HG03432 (cell line): ENCODE data around the gene PMS2.
"Not testable (repeated sequence)": the region's sequence is repeated elsewhere in the genome, so short reads cannot be mapped to it uniquely, and the experiment has no call there.

Experiments
- ATAC-seq: cut with Tn5 transposase; IDR thresholded peaks from one replicate; pipeline ENCODE4 v1.9.1; 2021; ENCODE audit warnings: mild to moderate bottlenecking, moderate library complexity; ENCODE audit not compliant: unreplicated experiment

Gene PMS2

GRCh38 chr7:6008668-6009611 lies at the start of gene PMS2, which contains the start of gene AIMP2:
PMS2 (minus strand) TSS chr7:6009049; CDS start chr7:6009019, 30 bp downstream.
AIMP2 (plus strand) TSS chr7:6009272; CDS start chr7:6009364, 92 bp downstream.
- ATAC-seq = peak; percentile 97

- no peak for ATAC-seq
These were observed 48.7 kb upstream of the PMS2 start for GRCh38 chr7:6057316-6058129.

- ATAC-seq = no peak
These were observed 47.8 kb upstream of the PMS2 start for GRCh38 chr7:6056616-6057015.

GRCh38 chr7:6051185-6051584 lies 42.3 kb upstream of the PMS2 start:
- ATAC-seq = not testable (repeated sequence)

GRCh38 chr7:6049780-6050179 lies 40.9 kb upstream of the PMS2 start:
- ATAC-seq = no peak

- ATAC-seq = no peak
These were observed 26.8 kb upstream of the PMS2 start for GRCh38 chr7:6035686-6036085.

GRCh38 chr7:6035165-6035564 lies 26.3 kb upstream of the PMS2 start:
- ATAC-seq = no peak

- ATAC-seq = no peak
These were observed 23.8 kb upstream of the PMS2 start for GRCh38 chr7:6032641-6033040.

- no peak for ATAC-seq
These were observed 23.3 kb upstream of the PMS2 start for GRCh38 chr7:6032167-6032566.

- no peak for ATAC-seq
These were observed 22.7 kb upstream of the PMS2 start for GRCh38 chr7:6031567-6031966.

GRCh38 chr7:6030988-6031387 lies 22.1 kb upstream of the PMS2 start, which contains the start of gene ANKRD61:
ANKRD61 (plus strand) TSS chr7:6031376; CDS start chr7:6031376, 0 bp downstream.
- no peak for ATAC-seq

- ATAC-seq = no peak
These were observed 19.7 kb upstream of the PMS2 start for GRCh38 chr7:6028563-6028962.

GRCh38 chr7:6027806-6028365 lies 19.0 kb upstream of the PMS2 start:
- ATAC-seq = no peak

- peak; percentile 29 for ATAC-seq
These were observed 18.0 kb upstream of the PMS2 start for GRCh38 chr7:6026820-6027311.

GRCh38 chr7:6026011-6026819 lies 17.4 kb upstream of the PMS2 start:
- ATAC-seq = peak; percentile 95

GRCh38 chr7:6023974-6024435 lies 15.2 kb upstream of the PMS2 start:
- no peak for ATAC-seq

- ATAC-seq = no peak
These were observed 13.9 kb upstream of the PMS2 start for GRCh38 chr7:6022707-6023106.

- ATAC-seq = no peak
These were observed 11.8 kb upstream of the PMS2 start for GRCh38 chr7:6020371-6021286.

GRCh38 chr7:6016653-6016966 lies 7.8 kb upstream of the PMS2 start:
- no peak for ATAC-seq
